RWPE2 (cell line): Measurements from ENCODE around the gene LYZL6.

Experiments used
- ATAC-seq: fragments of 200-7000 bp; cut with Tn5 transposase; 3 replicates; pipeline ENCODE4 v1.9.1; 2021; ENCODE audit warnings: low read depth
- DNase-seq: peaks from one replicate; pipeline ENCODE4 v3.0.0-alpha.2; 2020; ENCODE audit warnings: low spot score
- H3K27ac ChIP-seq: fragments of 450-650 bp; 2 replicates; pipeline ENCODE4 v1.5.1; 2017; ENCODE audit warnings: mild to moderate bottlenecking; ENCODE audit not compliant: poor library complexity, severe bottlenecking
- H3K27me3 ChIP-seq: fragments of 250-450 bp; sonication (Bioruptor Pico); 2 replicates; pipeline ENCODE4 v1.5.1; 2021; ENCODE audit warnings: mild to moderate bottlenecking, moderate library complexity; ENCODE audit not compliant: insufficient read depth, poor library complexity, severe bottlenecking
- H3K36me3 ChIP-seq: fragments of 250-450 bp; sonication (Bioruptor Pico); 2 replicates; pipeline ENCODE4 v1.5.1; 2020; ENCODE audit warnings: low read depth, mild to moderate bottlenecking, moderate library complexity
- H3K4me1 ChIP-seq: fragments of 250-450 bp; sonication (Bioruptor Pico); 2 replicates; pipeline ENCODE4 v1.5.1; 2021; ENCODE audit warnings: mild to moderate bottlenecking, moderate library complexity; ENCODE audit not compliant: insufficient read depth, poor library complexity, severe bottlenecking
- H3K4me3 ChIP-seq: fragments of 250-450 bp; sonication (Bioruptor Pico); 2 replicates; pipeline ENCODE4 v1.5.1; 2021; ENCODE audit warnings: mild to moderate bottlenecking, moderate library complexity; ENCODE audit not compliant: severe bottlenecking
- H3K9me3 ChIP-seq: fragments of 250-450 bp; sonication (Bioruptor Pico); 2 replicates; pipeline ENCODE4 v1.5.1; 2021; ENCODE audit warnings: mild to moderate bottlenecking, moderate library complexity; ENCODE audit not compliant: severe bottlenecking
- TF ChIP-seq, protein P1 (sequence below): fragments of 450-650 bp; IDR thresholded peaks from one replicate; pipeline ENCODE4 v1.5.1; 2017; ENCODE audit warnings: mild to moderate bottlenecking, moderate library complexity; ENCODE audit not compliant: poor library complexity, severe bottlenecking

The LYZL6 gene

DNA sequence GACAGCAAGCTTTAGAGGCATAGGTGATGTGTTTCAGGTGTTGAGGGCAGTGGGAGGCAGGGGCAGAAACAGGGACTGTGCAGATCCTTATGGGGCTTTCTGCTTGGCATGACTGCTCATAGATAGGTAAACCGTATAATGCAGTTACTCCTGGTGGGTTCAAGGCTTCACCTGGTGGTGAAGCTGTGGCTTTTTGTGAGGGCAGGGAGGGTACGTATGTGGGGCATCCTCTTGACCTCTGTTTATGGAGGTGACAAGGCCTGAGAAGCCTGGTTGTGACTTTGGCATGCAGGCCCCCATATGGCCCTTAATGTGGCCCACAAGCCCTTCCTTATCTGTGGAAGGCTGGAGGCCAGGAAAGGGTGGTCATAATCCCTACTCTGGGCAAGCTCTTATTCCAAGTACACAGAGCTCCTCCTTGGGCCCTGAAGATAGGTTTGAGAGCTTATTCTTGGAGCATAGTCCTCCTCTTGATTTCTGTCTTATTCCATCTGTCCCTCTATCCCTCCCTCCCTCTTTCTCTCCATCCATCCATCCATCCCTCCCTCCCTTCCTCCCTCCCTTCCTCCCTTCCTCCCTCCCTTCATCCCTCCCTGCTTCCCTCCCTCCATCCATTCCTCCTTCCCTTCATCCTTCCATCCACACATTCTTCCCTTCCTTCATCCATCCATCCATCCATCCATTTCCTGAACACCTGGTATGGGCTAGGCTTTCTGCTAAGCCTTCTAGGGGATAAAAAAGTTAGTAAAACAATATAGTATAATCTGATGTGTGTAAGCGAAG is 39.1 kb upstream of the LYZL6 start:
- no peak overlapping the region for H3K4me3 ChIP-seq
- DNase-seq (no peak), ATAC-seq (no peak)
- no peaks in the 10 kb centered on the region for H3K36me3 ChIP-seq
- no peaks in the 10 kb centered on the region for H3K27me3 ChIP-seq
- no peaks in the 10 kb centered on the region for H3K4me1 ChIP-seq
- TF ChIP-seq, protein P1, sequence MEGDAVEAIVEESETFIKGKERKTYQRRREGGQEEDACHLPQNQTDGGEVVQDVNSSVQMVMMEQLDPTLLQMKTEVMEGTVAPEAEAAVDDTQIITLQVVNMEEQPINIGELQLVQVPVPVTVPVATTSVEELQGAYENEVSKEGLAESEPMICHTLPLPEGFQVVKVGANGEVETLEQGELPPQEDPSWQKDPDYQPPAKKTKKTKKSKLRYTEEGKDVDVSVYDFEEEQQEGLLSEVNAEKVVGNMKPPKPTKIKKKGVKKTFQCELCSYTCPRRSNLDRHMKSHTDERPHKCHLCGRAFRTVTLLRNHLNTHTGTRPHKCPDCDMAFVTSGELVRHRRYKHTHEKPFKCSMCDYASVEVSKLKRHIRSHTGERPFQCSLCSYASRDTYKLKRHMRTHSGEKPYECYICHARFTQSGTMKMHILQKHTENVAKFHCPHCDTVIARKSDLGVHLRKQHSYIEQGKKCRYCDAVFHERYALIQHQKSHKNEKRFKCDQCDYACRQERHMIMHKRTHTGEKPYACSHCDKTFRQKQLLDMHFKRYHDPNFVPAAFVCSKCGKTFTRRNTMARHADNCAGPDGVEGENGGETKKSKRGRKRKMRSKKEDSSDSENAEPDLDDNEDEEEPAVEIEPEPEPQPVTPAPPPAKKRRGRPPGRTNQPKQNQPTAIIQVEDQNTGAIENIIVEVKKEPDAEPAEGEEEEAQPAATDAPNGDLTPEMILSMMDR = no peak
- no peaks in the 10 kb centered on the region for H3K9me3 ChIP-seq
- no peak overlapping the region for H3K27ac ChIP-seq

DNA sequence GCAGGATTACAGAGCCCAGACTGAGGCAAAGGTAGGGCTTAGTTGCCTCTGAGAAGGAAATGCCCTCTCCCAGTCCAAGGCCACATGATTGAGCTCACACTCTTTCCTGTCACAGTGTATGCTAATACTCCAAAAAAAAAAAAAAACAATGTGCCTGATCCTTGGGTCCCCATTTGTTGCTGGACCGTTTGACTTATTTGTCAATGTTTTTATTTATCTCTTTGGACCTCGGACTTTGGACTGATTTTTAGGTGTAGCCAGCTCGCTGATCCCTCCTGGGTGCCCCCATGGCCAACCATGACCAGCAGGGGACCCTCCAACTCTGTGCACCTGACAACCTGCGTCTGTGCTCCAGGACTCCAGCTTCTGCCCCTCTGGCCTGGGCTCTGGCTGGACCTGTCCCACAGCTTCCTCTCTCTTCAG is 38.4 kb upstream of the LYZL6 start:
- TF ChIP-seq, protein P1 = no peak
- H3K27ac ChIP-seq = no peak overlapping the region
- H3K4me1 ChIP-seq = no peaks in the 10 kb centered on the region
- H3K9me3 ChIP-seq = no peaks in the 10 kb centered on the region
- no peak for ATAC-seq
- no peak for DNase-seq
- no peak overlapping the region for H3K4me3 ChIP-seq
- no peaks in the 10 kb centered on the region for H3K36me3 ChIP-seq
- no peaks in the 10 kb centered on the region for H3K27me3 ChIP-seq

DNA sequence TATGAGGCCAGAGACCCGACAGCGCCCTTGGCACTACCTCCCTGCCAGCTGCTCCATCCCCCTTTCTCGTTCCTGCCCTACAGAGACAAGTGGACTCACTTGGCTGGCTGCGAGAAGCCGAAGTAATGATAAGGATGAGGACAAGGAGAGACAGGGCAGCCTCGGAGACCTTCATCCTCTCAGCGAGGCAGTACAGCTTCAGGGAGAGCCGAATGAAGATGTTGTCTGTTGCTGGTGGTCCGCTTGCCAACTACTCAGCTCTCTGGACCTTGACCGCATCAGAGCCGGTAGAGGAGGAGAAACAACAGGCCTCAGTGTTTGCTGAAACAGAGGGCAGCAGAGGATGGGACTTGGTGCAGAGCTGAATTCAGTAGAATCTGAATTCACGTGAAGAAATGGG is 37.7 kb upstream of the LYZL6 start, which contains the start of gene CCL16:
TSS of gene CCL16 (minus strand) at position 252 of the 400 bp plus-strand sequence. CDS start at position 175, 77 bp downstream.
- no peaks in the 10 kb centered on the region for H3K36me3 ChIP-seq
- TF ChIP-seq, protein P1 = no peak
- no peak for ATAC-seq
- H3K9me3 ChIP-seq = no peaks in the 10 kb centered on the region
- no peak within 1 kb of the TSS for H3K27ac ChIP-seq
- no peaks in the 10 kb centered on the region for H3K4me1 ChIP-seq
- H3K4me3 ChIP-seq = no peak within 1 kb of the TSS
- DNase-seq = no peak
- H3K27me3 ChIP-seq = no peaks in the 10 kb centered on the region

DNA sequence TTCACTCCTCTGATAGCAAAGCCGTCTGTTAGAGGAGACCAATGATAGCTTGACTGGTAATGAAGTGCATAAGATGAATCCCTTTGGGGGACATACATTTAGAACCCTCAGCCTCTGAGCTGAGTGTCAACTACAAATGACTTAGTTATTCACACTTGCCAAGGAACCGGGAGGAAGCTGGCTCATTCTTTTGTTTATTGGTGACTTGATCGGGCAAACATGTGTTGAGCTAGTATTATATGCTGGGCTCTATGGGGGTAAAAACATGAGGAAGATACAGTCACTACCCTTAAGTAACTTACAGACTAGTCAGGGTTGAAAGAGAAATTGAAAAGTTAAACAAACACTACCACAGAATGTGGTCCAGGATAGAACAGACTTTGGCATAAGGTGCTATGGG is 34.8 kb upstream of the LYZL6 start:
- TF ChIP-seq, protein P1 = no peak
- DNase-seq (no peak), ATAC-seq (no peak)
- H3K4me1 ChIP-seq = peaks cover 8% of the 10 kb centered on the region
- peaks cover 3% of the 10 kb centered on the region for H3K9me3 ChIP-seq
- no peak overlapping the region for H3K27ac ChIP-seq
- no peaks in the 10 kb centered on the region for H3K27me3 ChIP-seq
- no peak overlapping the region for H3K4me3 ChIP-seq
- no peaks in the 10 kb centered on the region for H3K36me3 ChIP-seq

DNA sequence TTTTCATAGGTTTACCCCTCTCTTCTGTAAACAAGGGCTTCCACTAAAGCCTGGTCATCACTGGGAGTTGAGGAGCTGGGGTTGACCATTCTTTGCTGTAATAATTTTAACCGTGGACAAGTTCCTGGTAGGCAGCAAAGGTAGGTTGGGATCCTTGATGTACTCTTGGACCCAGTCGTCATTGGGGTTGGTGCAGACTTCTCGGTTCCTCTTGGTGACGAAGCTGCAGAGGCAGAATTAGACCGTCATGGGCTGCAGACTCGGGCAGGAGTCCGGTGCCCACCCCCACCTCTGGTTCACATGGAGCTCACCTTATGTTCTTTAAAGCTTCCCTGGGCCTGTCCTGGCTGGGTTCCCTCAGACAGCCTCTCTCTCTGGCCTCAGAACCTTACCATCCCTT is 34.0 kb upstream of the LYZL6 start:
- Histone ChIP-seq H3K4me1 (peaks cover 11% of the 10 kb centered on the region), H3K27me3 (no peaks in the 10 kb centered on the region), H3K4me3 (no peak overlapping the region), H3K27ac (no peak overlapping the region), H3K9me3 (peaks cover 3% of the 10 kb centered on the region), H3K36me3 (no peaks in the 10 kb centered on the region)
- DNase-seq (no peak), ATAC-seq (no peak)
- TF ChIP-seq, protein P1 = no peak
